Measurements from ENCODE around the gene LPCAT1.

LPCAT1 gene

GRCh38 chr5:1502737-1503120 lies 21.0 kb downstream of the LPCAT1 start:
- TF ChIP-seq CREB5 (CRISPR knock-in tag; IDR thresholded peaks at IDR 0.05; ENCODE audit: low read depth) (no peak), GLIS3 (CRISPR knock-in tag; IDR thresholded peaks at IDR 0.05) (no peak), BACH2 (CRISPR knock-in tag; IDR thresholded peaks at IDR 0.05; ENCODE audit: borderline replicate concordance) (no peak), CSDC2 (CRISPR knock-in tag; IDR thresholded peaks at IDR 0.05) (no peak), ZNF70 (CRISPR knock-in tag; IDR thresholded peaks at IDR 0.05) (no peak), ISL1 (CRISPR knock-in tag; IDR thresholded peaks at IDR 0.05) (no peak), ESRRG (CRISPR knock-in tag; IDR thresholded peaks at IDR 0.05) (no peak), CSRNP3 (CRISPR knock-in tag; IDR thresholded peaks at IDR 0.05) (no peak), ZNF8 (CRISPR knock-in tag; IDR thresholded peaks at IDR 0.05) (no peak)
- no peak for ATAC-seq

GRCh38 chr5:1502046-1502736 lies 21.6 kb downstream of the LPCAT1 start:
- ATAC-seq: 0 out of 3 replicates have a peak, but pooled peaks have one; percentile 12
- TF ChIP-seq SNAI2 (CRISPR knock-in tag; IDR thresholded peaks at IDR 0.05): no peak

- TF ChIP-seq TCF4 (CRISPR knock-in tag; IDR thresholded peaks at IDR 0.05; ENCODE audit: borderline replicate concordance) (no peak), RARB (CRISPR knock-in tag; IDR thresholded peaks at IDR 0.05) (no peak), OSR1 (CRISPR knock-in tag; IDR thresholded peaks at IDR 0.05) (no peak), ZNF70 (CRISPR knock-in tag; IDR thresholded peaks at IDR 0.05) (no peak), BACH2 (CRISPR knock-in tag; IDR thresholded peaks at IDR 0.05; ENCODE audit: borderline replicate concordance) (no peak), GLIS3 (CRISPR knock-in tag; IDR thresholded peaks at IDR 0.05) (no peak), CSDC2 (CRISPR knock-in tag; IDR thresholded peaks at IDR 0.05) (no peak), TOX (CRISPR knock-in tag; IDR thresholded peaks at IDR 0.05; ENCODE audit: borderline replicate concordance) (no peak), POU6F1 (CRISPR knock-in tag; IDR thresholded peaks at IDR 0.05; ENCODE audit: borderline replicate concordance, low read depth) (no peak), ZC3H10 (CRISPR knock-in tag; IDR thresholded peaks at IDR 0.05) (no peak), PPARA (CRISPR knock-in tag; IDR thresholded peaks at IDR 0.05; ENCODE audit: borderline replicate concordance) (no peak), PATZ1 (CRISPR knock-in tag; IDR thresholded peaks at IDR 0.05; ENCODE audit: borderline replicate concordance) (no peak), CSRNP3 (CRISPR knock-in tag; IDR thresholded peaks at IDR 0.05) (no peak)
- no peak for ATAC-seq
Measured at GRCh38 chr5:1501372-1502045, 22.3 kb downstream of the LPCAT1 start.

GRCh38 chr5:1500411-1501091 lies 23.2 kb downstream of the LPCAT1 start:
- TF ChIP-seq TOX (CRISPR knock-in tag; IDR thresholded peaks at IDR 0.05; ENCODE audit: borderline replicate concordance) (no peak), ZFP30 (CRISPR knock-in tag; IDR thresholded peaks at IDR 0.05) (no peak), ARNTL (CRISPR knock-in tag; IDR thresholded peaks at IDR 0.05; ENCODE audit: borderline replicate concordance, low read depth) (no peak), SNAI2 (CRISPR knock-in tag; IDR thresholded peaks at IDR 0.05) (no peak), TSHZ2 (CRISPR knock-in tag; IDR thresholded peaks at IDR 0.05) (no peak), ZC3H10 (CRISPR knock-in tag; IDR thresholded peaks at IDR 0.05) (no peak), GLIS3 (CRISPR knock-in tag; IDR thresholded peaks at IDR 0.05) (no peak), RARB (CRISPR knock-in tag; IDR thresholded peaks at IDR 0.05) (no peak), CREB5 (CRISPR knock-in tag; IDR thresholded peaks at IDR 0.05; ENCODE audit: low read depth) (no peak)
- ATAC-seq: no peak
